GM12892 (cell line): ENCODE measurements around the gene ASXL3.
A peak's percentile ranks its signal among the peaks of the same experiment; 100 is the strongest.

Experiments used
- DNase-seq: peaks from one replicate; pipeline ENCODE4 v3.0.0; 2011; ENCODE audit not compliant: insufficient read length
- FAIRE-seq: peaks from 2 replicates; lab custom pipeline; 2011; peaks lifted over from hg19 to GRCh38; lab: Jason Lieb, UNC
- POLR2A ChIP-seq: IDR thresholded peaks from 2 replicates; pipeline ENCODE4 v1.6.1; 2011; ENCODE audit warnings: low read depth, low read length, control low read depth
- POLR2AphosphoS5 ChIP-seq: IDR thresholded peaks from 2 replicates; pipeline ENCODE4 v1.6.1; 2011; ENCODE audit warnings: low read depth, low read length, control low read depth
- TAF1 ChIP-seq: IDR thresholded peaks from 2 replicates; pipeline ENCODE4 v1.6.1; 2011; ENCODE audit warnings: low read depth, mild to moderate bottlenecking, control low read depth, low read length, borderline replicate concordance

Gene ASXL3

GRCh38 chr18:33676593-33676992 is 98.6 kb downstream of the ASXL3 start:
- TF ChIP-seq POLR2A = no peak
- no peak for FAIRE-seq
- DNase-seq = no peak

- DNase-seq (no peak), FAIRE-seq (no peak)
- TF ChIP-seq POLR2A = no peak
These were observed 99.9 kb downstream of the ASXL3 start for GRCh38 chr18:33677891-33678290.

- TF ChIP-seq POLR2AphosphoS5 (no peak), TAF1 (no peak), POLR2A (no peak)
- DNase-seq = no peak
- FAIRE-seq = no peak
These were observed 104.4 kb downstream of the ASXL3 start for GRCh38 chr18:33682436-33682835.

GRCh38 chr18:33694593-33694992 is 116.6 kb downstream of the ASXL3 start:
- DNase-seq (no peak), FAIRE-seq (no peak)
- TF ChIP-seq POLR2AphosphoS5 (no peak), TAF1 (no peak), POLR2A (no peak)

GRCh38 chr18:33696332-33697162 is 118.5 kb downstream of the ASXL3 start:
- DNase-seq (no peak), FAIRE-seq (peak; percentile 56)

GRCh38 chr18:33697498-33697897 is 119.5 kb downstream of the ASXL3 start:
- no peak for FAIRE-seq
- DNase-seq = no peak
- TF ChIP-seq TAF1 = no peak
- no peak for TF ChIP-seq POLR2A
- TF ChIP-seq POLR2AphosphoS5 = no peak

More at GRCh38 chr18:33696332-33697162, 118.5 kb downstream of the ASXL3 start:
- TF ChIP-seq POLR2AphosphoS5 = no peak
- TF ChIP-seq TAF1 = no peak
- TF ChIP-seq POLR2A = no peak

GRCh38 chr18:33699372-33699771 is 121.4 kb downstream of the ASXL3 start:
- TF ChIP-seq POLR2A = no peak
- TF ChIP-seq TAF1 = no peak
- no peak for TF ChIP-seq POLR2AphosphoS5
- FAIRE-seq (no peak), DNase-seq (no peak)

- DNase-seq (no peak), FAIRE-seq (peak; percentile 85)
- no peak for TF ChIP-seq TAF1
- no peak for TF ChIP-seq POLR2A
- TF ChIP-seq POLR2AphosphoS5 = no peak
These were observed 122.5 kb downstream of the ASXL3 start for GRCh38 chr18:33700513-33700976.

GRCh38 chr18:33702625-33703024 is 124.6 kb downstream of the ASXL3 start:
- TF ChIP-seq POLR2AphosphoS5 (no peak), POLR2A (no peak)
- no peak for FAIRE-seq
- DNase-seq = no peak

- DNase-seq (no peak), FAIRE-seq (no peak)
- TF ChIP-seq POLR2AphosphoS5 (no peak), POLR2A (no peak), TAF1 (no peak)
These were observed 128.4 kb downstream of the ASXL3 start for GRCh38 chr18:33706391-33706790.

- DNase-seq = no peak
These were observed 130.9 kb downstream of the ASXL3 start for GRCh38 chr18:33708876-33709275.

GRCh38 chr18:33710269-33710668 is 132.2 kb downstream of the ASXL3 start:
- no peak for FAIRE-seq
- TF ChIP-seq POLR2A (no peak), POLR2AphosphoS5 (no peak), TAF1 (no peak)
- DNase-seq = no peak

More at GRCh38 chr18:33708876-33709275, 130.9 kb downstream of the ASXL3 start:
- TF ChIP-seq POLR2AphosphoS5 (no peak), TAF1 (no peak), POLR2A (no peak)
- FAIRE-seq = no peak

- TF ChIP-seq TAF1 = no peak
- no peak for TF ChIP-seq POLR2A
- TF ChIP-seq POLR2AphosphoS5 = no peak
- DNase-seq = no peak
- FAIRE-seq = no peak
These were observed 133.5 kb downstream of the ASXL3 start for GRCh38 chr18:33711514-33711913.

GRCh38 chr18:33712719-33713118 is 134.7 kb downstream of the ASXL3 start:
- no peak for DNase-seq
- no peak for TF ChIP-seq POLR2AphosphoS5
- no peak for TF ChIP-seq POLR2A
- TF ChIP-seq TAF1 = no peak
- FAIRE-seq = no peak
